GM12892 (cell line): ENCODE results near the gene FLNB.
A peak's percentile ranks its signal among the peaks of the same experiment; 100 is the strongest.

Experiments
- DNase-seq: peaks from one replicate; pipeline ENCODE4 v3.0.0; 2011; ENCODE audit not compliant: insufficient read length
- FAIRE-seq: peaks from 2 replicates; lab custom pipeline; 2011; peaks lifted over from hg19 to GRCh38; lab: Jason Lieb, UNC
- POLR2A ChIP-seq: IDR thresholded peaks from 2 replicates; pipeline ENCODE4 v1.6.1; 2011; ENCODE audit warnings: low read depth, low read length, control low read depth
- POLR2AphosphoS5 ChIP-seq: IDR thresholded peaks from 2 replicates; pipeline ENCODE4 v1.6.1; 2011; ENCODE audit warnings: low read depth, low read length, control low read depth
- TAF1 ChIP-seq: IDR thresholded peaks from 2 replicates; pipeline ENCODE4 v1.6.1; 2011; ENCODE audit warnings: low read depth, mild to moderate bottlenecking, control low read depth, low read length, borderline replicate concordance

The FLNB gene

GRCh38 chr3:58104151-58104550, 95.9 kb downstream of the FLNB start:
- DNase-seq (no peak), FAIRE-seq (no peak)
- no peak for TF ChIP-seq POLR2A
- no peak for TF ChIP-seq TAF1
- TF ChIP-seq POLR2AphosphoS5 = no peak

GRCh38 chr3:58104712-58105111, 96.5 kb downstream of the FLNB start:
- TF ChIP-seq TAF1 (no peak), POLR2A (no peak), POLR2AphosphoS5 (no peak)
- DNase-seq (no peak), FAIRE-seq (no peak)

GRCh38 chr3:58105196-58105595, 97.0 kb downstream of the FLNB start:
- no peak for FAIRE-seq
- DNase-seq = no peak
- TF ChIP-seq TAF1 (no peak), POLR2A (no peak)

GRCh38 chr3:58106061-58106460, 97.8 kb downstream of the FLNB start:
- FAIRE-seq = no peak
- TF ChIP-seq POLR2AphosphoS5 = no peak
- TF ChIP-seq TAF1 = no peak
- no peak for TF ChIP-seq POLR2A

GRCh38 chr3:58106640-58107039, 98.4 kb downstream of the FLNB start:
- no peak for DNase-seq
- no peak for TF ChIP-seq POLR2AphosphoS5
- TF ChIP-seq TAF1 = no peak
- TF ChIP-seq POLR2A = no peak
- FAIRE-seq = no peak

More at GRCh38 chr3:58106061-58106460, 97.8 kb downstream of the FLNB start:
- DNase-seq = no peak

- DNase-seq = no peak
- TF ChIP-seq POLR2AphosphoS5 (no peak), POLR2A (no peak), TAF1 (no peak)
- FAIRE-seq = no peak
Observed at GRCh38 chr3:58107597-58107996, 99.4 kb downstream of the FLNB start.

- FAIRE-seq (no peak), DNase-seq (no peak)
- no peak for TF ChIP-seq TAF1
- TF ChIP-seq POLR2AphosphoS5 = no peak
- no peak for TF ChIP-seq POLR2A
Observed at GRCh38 chr3:58109752-58110151, 101.5 kb downstream of the FLNB start.

GRCh38 chr3:58111513-58112184, 103.4 kb downstream of the FLNB start:
- peak; percentile 90 for FAIRE-seq
- TF ChIP-seq POLR2AphosphoS5 = no peak
- peak; percentile 32 for DNase-seq

- TF ChIP-seq TAF1 = no peak
- TF ChIP-seq POLR2AphosphoS5 = no peak
- no peak for TF ChIP-seq POLR2A
- FAIRE-seq = peak; percentile 30
Observed at GRCh38 chr3:58112185-58112535, 103.9 kb downstream of the FLNB start.

GRCh38 chr3:58115175-58115574, 107.0 kb downstream of the FLNB start:
- no peak for FAIRE-seq
- DNase-seq = no peak
- TF ChIP-seq POLR2AphosphoS5 (no peak), TAF1 (no peak), POLR2A (no peak)

More at GRCh38 chr3:58112185-58112535, 103.9 kb downstream of the FLNB start:
- no peak for DNase-seq

- TF ChIP-seq TAF1 (no peak), POLR2A (no peak), POLR2AphosphoS5 (no peak)
- peak; percentile 39 for DNase-seq
- FAIRE-seq = peak; percentile 72
Observed at GRCh38 chr3:58116161-58116955, 108.1 kb downstream of the FLNB start.

- DNase-seq (no peak), FAIRE-seq (peak; percentile 74)
- TF ChIP-seq TAF1 = no peak
- no peak for TF ChIP-seq POLR2AphosphoS5
- no peak for TF ChIP-seq POLR2A
Observed at GRCh38 chr3:58116985-58117384, 108.8 kb downstream of the FLNB start.
